Endothelial cell of umbilical vein (primary cell): ENCODE data around the gene TBC1D9B.

Experiments
- CTCF ChIP-seq, 2 donors: IDR thresholded peaks; 1 replicate in 1 of 2; 2 replicates in 1 of 2; pipeline ENCODE4 v1.5.1; 2011; ENCODE audit warnings: low read length in 2 of 2, mild to moderate bottlenecking in 2 of 2, moderate library complexity in 2 of 2, control low read depth in 1 of 2, inconsistent platforms in 1 of 2, low read depth in 1 of 2; ENCODE audit not compliant: insufficient read depth in 1 of 2; ENCODE audit errors: extremely low read depth in 1 of 2
- EZH2 ChIP-seq: IDR thresholded peaks from 2 replicates; pipeline ENCODE4 v1.6.1; 2012; ENCODE audit warnings: borderline replicate concordance, low read depth, mild to moderate bottlenecking, moderate library complexity, low read length, inconsistent platforms; ENCODE audit not compliant: severe bottlenecking
- FOS ChIP-seq: IDR thresholded peaks from 2 replicates; pipeline ENCODE4 v1.6.1; 2011; ENCODE audit warnings: mild to moderate bottlenecking, low read length, moderate library complexity, borderline replicate concordance; ENCODE audit not compliant: insufficient read depth
- JUN ChIP-seq: IDR thresholded peaks from 2 replicates; pipeline ENCODE4 v1.6.1; 2011; ENCODE audit warnings: borderline replicate concordance, low read depth; ENCODE audit not compliant: insufficient read length, insufficient read depth
- MAX ChIP-seq: IDR thresholded peaks from 2 replicates; pipeline ENCODE4 v1.6.1; 2011; ENCODE audit not compliant: insufficient read depth, insufficient read length
- POLR2A ChIP-seq: IDR thresholded peaks from 2 replicates; pipeline ENCODE4 v1.6.1; 2012; ENCODE audit warnings: low read depth, mild to moderate bottlenecking, control low read depth, low read length
- POLR2AphosphoS5 ChIP-seq: IDR thresholded peaks from 2 replicates; pipeline ENCODE4 v1.6.1; 2012; ENCODE audit warnings: low read depth, mild to moderate bottlenecking, control low read depth, low read length, moderate library complexity; ENCODE audit not compliant: insufficient read depth

- TF ChIP-seq MAX (no peak), EZH2 (no peak), CTCF (IDR thresholded peaks at IDR 0.05; ENCODE audit: extremely low read depth in 1 of 2, insufficient read depth in 1 of 2, low read depth in 1 of 2, low read length in 2 of 2) (no peak), POLR2AphosphoS5 (no peak), POLR2A (no peak), FOS (no peak), JUN (no peak)
Observed at GRCh38 chr5:179900206-179900605, 7.5 kb downstream of the TBC1D9B start.
